ENCODE results near the gene CHST8. TPM values are rescaled to one million over a fixed set of nuclear protein-coding genes. Genes with fewer than 3 reads are reported as not detected.

Gene CHST8
- total and polyA plus RNA-seq, 2 experiments from 2014 or later: 9.3 to 38.2 TPM

DNA sequence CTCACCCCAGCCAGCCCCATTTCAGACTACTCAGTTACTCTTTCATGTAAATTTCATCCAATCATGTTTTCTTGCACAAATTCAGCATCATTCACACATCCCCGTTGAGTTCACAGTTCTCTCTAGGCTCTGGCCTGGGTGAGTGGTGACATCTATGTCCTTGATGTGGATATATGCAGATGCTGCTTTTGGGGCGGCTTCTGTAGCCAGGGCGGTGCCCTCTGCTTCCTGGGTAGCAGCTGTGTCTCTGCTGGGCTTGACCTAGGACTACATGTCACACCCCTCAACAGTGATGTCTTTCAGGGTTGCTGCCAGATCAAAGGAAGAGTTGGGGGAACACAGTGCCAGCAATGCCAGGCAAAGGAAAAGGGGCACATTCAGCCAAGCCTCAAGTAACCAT, 106.4 kb downstream of the CHST8 start (continued):
- TF ChIP-seq, protein P1, sequence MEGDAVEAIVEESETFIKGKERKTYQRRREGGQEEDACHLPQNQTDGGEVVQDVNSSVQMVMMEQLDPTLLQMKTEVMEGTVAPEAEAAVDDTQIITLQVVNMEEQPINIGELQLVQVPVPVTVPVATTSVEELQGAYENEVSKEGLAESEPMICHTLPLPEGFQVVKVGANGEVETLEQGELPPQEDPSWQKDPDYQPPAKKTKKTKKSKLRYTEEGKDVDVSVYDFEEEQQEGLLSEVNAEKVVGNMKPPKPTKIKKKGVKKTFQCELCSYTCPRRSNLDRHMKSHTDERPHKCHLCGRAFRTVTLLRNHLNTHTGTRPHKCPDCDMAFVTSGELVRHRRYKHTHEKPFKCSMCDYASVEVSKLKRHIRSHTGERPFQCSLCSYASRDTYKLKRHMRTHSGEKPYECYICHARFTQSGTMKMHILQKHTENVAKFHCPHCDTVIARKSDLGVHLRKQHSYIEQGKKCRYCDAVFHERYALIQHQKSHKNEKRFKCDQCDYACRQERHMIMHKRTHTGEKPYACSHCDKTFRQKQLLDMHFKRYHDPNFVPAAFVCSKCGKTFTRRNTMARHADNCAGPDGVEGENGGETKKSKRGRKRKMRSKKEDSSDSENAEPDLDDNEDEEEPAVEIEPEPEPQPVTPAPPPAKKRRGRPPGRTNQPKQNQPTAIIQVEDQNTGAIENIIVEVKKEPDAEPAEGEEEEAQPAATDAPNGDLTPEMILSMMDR (conservative IDR thresholded peaks at IDR 0.05; ENCODE audit: low read depth in 2 of 2): no peak
- TF ChIP-seq STAT1 (IDR thresholded peaks at IDR 0.05; ENCODE audit: unreplicated experiment) (no peak), JUNB (IDR thresholded peaks at IDR 0.05; ENCODE audit: unreplicated experiment) (no peak), EZH2phosphoT487 (IDR thresholded peaks at IDR 0.05; ENCODE audit: unreplicated experiment) (no peak), POLR2AphosphoS5 (IDR thresholded peaks at IDR 0.05; ENCODE audit: low read depth) (no peak)
- TF ChIP-seq, protein P2, sequence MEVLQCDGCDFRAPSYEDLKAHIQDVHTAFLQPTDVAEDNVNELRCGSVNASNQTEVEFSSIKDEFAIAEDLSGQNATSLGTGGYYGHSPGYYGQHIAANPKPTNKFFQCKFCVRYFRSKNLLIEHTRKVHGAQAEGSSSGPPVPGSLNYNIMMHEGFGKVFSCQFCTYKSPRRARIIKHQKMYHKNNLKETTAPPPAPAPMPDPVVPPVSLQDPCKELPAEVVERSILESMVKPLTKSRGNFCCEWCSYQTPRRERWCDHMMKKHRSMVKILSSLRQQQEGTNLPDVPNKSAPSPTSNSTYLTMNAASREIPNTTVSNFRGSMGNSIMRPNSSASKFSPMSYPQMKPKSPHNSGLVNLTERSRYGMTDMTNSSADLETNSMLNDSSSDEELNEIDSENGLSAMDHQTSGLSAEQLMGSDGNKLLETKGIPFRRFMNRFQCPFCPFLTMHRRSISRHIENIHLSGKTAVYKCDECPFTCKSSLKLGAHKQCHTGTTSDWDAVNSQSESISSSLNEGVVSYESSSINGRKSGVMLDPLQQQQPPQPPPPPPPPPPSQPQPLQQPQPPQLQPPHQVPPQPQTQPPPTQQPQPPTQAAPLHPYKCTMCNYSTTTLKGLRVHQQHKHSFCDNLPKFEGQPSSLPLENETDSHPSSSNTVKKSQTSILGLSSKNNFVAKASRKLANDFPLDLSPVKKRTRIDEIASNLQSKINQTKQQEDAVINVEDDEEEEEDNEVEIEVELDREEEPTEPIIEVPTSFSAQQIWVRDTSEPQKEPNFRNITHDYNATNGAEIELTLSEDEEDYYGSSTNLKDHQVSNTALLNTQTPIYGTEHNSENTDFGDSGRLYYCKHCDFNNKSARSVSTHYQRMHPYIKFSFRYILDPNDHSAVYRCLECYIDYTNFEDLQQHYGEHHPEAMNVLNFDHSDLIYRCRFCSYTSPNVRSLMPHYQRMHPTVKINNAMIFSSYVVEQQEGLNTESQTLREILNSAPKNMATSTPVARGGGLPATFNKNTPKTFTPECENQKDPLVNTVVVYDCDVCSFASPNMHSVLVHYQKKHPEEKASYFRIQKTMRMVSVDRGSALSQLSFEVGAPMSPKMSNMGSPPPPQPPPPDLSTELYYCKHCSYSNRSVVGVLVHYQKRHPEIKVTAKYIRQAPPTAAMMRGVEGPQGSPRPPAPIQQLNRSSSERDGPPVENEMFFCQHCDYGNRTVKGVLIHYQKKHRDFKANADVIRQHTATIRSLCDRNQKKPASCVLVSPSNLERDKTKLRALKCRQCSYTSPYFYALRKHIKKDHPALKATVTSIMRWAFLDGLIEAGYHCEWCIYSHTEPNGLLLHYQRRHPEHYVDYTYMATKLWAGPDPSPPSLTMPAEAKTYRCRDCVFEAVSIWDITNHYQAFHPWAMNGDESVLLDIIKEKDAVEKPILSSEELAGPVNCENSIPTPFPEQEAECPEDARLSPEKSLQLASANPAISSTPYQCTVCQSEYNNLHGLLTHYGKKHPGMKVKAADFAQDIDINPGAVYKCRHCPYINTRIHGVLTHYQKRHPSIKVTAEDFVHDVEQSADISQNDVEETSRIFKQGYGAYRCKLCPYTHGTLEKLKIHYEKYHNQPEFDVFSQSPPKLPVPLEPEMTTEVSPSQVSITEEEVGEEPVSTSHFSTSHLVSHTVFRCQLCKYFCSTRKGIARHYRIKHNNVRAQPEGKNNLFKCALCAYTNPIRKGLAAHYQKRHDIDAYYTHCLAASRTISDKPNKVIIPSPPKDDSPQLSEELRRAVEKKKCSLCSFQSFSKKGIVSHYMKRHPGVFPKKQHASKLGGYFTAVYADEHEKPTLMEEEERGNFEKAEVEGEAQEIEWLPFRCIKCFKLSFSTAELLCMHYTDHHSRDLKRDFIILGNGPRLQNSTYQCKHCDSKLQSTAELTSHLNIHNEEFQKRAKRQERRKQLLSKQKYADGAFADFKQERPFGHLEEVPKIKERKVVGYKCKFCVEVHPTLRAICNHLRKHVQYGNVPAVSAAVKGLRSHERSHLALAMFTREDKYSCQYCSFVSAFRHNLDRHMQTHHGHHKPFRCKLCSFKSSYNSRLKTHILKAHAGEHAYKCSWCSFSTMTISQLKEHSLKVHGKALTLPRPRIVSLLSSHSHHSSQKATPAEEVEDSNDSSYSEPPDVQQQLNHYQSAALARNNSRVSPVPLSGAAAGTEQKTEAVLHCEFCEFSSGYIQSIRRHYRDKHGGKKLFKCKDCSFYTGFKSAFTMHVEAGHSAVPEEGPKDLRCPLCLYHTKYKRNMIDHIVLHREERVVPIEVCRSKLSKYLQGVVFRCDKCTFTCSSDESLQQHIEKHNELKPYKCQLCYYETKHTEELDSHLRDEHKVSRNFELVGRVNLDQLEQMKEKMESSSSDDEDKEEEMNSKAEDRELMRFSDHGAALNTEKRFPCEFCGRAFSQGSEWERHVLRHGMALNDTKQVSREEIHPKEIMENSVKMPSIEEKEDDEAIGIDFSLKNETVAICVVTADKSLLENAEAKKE (CRISPR knock-in tag; IDR thresholded peaks at IDR 0.05): no peak

DNA sequence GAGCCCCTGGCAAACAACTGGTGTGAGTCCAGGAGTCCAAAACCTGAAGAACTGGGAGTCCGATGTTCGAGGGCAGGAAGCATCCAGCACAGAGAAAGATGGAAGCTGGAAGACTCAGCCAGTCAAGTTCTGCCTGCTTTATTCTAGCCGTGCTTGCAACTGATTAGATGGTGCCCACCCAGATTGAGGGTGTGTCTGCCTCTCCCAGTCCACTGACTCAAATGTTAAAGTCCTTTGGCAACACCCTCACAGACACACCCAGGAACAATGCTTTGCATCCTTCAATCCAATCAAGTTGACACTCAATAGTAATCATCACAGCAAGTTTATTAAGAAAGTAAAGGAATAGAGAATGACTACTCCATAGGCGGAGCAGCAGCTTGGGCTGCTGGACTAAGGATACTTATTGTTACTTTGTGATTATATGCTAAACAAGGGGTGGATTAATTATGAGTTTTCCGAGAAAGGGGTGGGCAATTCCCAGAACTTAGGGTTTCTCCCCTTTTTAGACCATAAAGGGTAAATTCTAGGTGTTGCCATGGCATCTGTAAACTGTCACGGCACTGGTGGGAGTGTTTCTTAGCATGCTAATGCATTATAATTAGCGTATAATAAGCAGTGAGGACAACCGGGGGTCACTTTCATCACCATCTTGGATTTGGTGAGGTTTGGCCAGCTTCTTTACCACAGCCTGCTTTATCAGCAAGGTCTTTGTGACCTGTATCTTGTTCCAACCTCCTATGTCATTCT, 109.3 kb downstream of the CHST8 start:
- Mint-ChIP-seq H3K4me3 (no peak overlapping the region), H3K27ac (no peak overlapping the region), H3K9me3 (peaks cover 15% of the 10 kb centered on the region; the same call in 2 of the 3 replicates), H3K36me3 (ENCODE audit: low read depth) (peaks cover 21% of the 10 kb centered on the region; the same call in 2 of the 3 replicates), H3K4me1 (peaks cover 10% of the 10 kb centered on the region), H3K27me3 (ENCODE audit: insufficient read depth, low read depth, poor library complexity) (peaks cover 9% of the 10 kb centered on the region)
- Histone ChIP-seq H3K27ac (ENCODE audit: low read depth) (no peak overlapping the region), H3K36me3 (ENCODE audit: insufficient read depth) (no peaks in the 10 kb centered on the region; the same call in 1 of the 2 replicates), H3K4me1 (ENCODE audit: insufficient read depth) (peaks cover 2% of the 10 kb centered on the region; the same call in 1 of the 2 replicates), H3K79me2 (replicated peaks; ENCODE audit: insufficient read depth) (no peaks in the 10 kb centered on the region), H2AFZ (no peak overlapping the region), H3K4me2 (no peak overlapping the region), H3K4me3 (no peak overlapping the region), H3F3A (replicated peaks; ENCODE audit: low read depth) (no peaks in the 10 kb centered on the region), H4K20me1 (replicated peaks; ENCODE audit: insufficient read depth) (no peaks in the 10 kb centered on the region; the same call in 1 of the 2 replicates), H3K9me2 (ENCODE audit: insufficient read depth) (no peaks in the 10 kb centered on the region), H3K27me3 (ENCODE audit: insufficient read depth) (no peaks in the 10 kb centered on the region)
- DNase-seq (ENCODE audit: low spot score) (no peak), ATAC-seq (no peak)
- TF ChIP-seq ZNF331 (CRISPR knock-in tag; IDR thresholded peaks at IDR 0.05; ENCODE audit: low read depth): no peak
- TF ChIP-seq, protein P3, sequence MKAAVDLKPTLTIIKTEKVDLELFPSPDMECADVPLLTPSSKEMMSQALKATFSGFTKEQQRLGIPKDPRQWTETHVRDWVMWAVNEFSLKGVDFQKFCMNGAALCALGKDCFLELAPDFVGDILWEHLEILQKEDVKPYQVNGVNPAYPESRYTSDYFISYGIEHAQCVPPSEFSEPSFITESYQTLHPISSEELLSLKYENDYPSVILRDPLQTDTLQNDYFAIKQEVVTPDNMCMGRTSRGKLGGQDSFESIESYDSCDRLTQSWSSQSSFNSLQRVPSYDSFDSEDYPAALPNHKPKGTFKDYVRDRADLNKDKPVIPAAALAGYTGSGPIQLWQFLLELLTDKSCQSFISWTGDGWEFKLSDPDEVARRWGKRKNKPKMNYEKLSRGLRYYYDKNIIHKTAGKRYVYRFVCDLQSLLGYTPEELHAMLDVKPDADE (IDR thresholded peaks at IDR 0.05): no peak
- TF ChIP-seq NANOG (IDR thresholded peaks at IDR 0.05; ENCODE audit: borderline replicate concordance): no peak
- TF ChIP-seq CREB1 (CRISPR knock-in tag; IDR thresholded peaks at IDR 0.05; ENCODE audit: low read depth): no peak
- TF ChIP-seq, protein P4, sequence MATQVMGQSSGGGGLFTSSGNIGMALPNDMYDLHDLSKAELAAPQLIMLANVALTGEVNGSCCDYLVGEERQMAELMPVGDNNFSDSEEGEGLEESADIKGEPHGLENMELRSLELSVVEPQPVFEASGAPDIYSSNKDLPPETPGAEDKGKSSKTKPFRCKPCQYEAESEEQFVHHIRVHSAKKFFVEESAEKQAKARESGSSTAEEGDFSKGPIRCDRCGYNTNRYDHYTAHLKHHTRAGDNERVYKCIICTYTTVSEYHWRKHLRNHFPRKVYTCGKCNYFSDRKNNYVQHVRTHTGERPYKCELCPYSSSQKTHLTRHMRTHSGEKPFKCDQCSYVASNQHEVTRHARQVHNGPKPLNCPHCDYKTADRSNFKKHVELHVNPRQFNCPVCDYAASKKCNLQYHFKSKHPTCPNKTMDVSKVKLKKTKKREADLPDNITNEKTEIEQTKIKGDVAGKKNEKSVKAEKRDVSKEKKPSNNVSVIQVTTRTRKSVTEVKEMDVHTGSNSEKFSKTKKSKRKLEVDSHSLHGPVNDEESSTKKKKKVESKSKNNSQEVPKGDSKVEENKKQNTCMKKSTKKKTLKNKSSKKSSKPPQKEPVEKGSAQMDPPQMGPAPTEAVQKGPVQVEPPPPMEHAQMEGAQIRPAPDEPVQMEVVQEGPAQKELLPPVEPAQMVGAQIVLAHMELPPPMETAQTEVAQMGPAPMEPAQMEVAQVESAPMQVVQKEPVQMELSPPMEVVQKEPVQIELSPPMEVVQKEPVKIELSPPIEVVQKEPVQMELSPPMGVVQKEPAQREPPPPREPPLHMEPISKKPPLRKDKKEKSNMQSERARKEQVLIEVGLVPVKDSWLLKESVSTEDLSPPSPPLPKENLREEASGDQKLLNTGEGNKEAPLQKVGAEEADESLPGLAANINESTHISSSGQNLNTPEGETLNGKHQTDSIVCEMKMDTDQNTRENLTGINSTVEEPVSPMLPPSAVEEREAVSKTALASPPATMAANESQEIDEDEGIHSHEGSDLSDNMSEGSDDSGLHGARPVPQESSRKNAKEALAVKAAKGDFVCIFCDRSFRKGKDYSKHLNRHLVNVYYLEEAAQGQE (IDR thresholded peaks at IDR 0.05; ENCODE audit: unreplicated experiment): no peak

All from GM23338 (cell line).